Endothelial cell of hepatic sinusoid (primary cell): Measurements from ENCODE around the gene PCGF6.
"Not testable (repeated sequence)": the region's sequence is repeated elsewhere in the genome, so short reads cannot be mapped to it uniquely, and the experiment has no call there.

Experiments
- in situ Hi-C: cut with HindIII; loops from 2 replicates; pipeline ENCODE4 v1.10.0; 2017; ENCODE audit warnings: low sequenced_read_pairs

Gene PCGF6

GRCh38 chr10:103350517-103351260, at the start of gene PCGF6:
TSS of gene PCGF6 (minus strand) at chr10:103351140. CDS start at chr10:103351066, 74 bp downstream.
- in situ Hi-C loops: no loop called here

GRCh38 chr10:103397191-103397825, 46.4 kb upstream of the PCGF6 start:
- in situ Hi-C loops: no loop called here

- in situ Hi-C loops: no loop called here
Observed at GRCh38 chr10:103396789-103397087, 45.8 kb upstream of the PCGF6 start.

DNA sequence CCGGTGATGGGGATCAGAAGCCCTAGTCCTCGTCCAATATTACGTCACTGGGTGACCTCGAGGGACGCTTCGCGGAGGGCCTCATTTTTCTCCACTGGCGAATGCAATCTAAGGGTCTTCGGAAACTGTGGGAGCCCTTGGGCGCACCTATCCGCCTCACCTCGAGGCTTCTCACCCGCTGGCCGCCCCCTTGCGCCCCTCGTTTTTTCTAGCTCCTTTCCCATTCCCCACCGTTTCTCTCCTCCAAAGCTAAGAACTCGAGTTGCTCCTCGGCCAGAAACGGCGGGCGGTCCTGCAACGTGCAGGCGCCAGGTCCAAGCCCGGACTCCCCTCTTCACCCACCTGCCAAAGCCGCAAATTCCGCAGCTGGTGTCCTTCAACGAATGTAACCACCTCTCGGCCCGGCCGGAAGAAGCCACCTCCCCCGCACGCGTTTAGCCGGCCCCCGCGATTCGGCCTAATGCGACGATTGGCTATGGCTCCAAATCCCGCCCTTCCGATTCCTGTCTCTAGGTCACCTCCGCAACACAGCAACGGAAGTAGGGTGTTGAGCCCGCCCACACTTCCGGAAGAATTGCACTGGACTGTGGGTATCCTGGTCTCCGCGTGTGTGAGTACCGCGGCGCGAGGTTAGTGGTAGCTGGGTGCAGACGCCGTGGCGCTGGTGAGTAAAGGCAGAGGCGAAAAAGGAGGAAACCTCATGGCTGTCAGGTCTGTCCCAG, 45.3 kb upstream of the PCGF6 start, which contains the start of the genes ATP5MK and PDCD11:
Gene ATP5MK (minus strand): TSS at position 409 of the 722 bp plus-strand sequence. CDS start 4,018 bp downstream, outside the sequence.
Gene PDCD11 (plus strand): TSS at position 560 of the 722 bp plus-strand sequence. CDS start 1,801 bp downstream, outside the sequence.
- in situ Hi-C loops: no loop called here

GRCh38 chr10:103395754-103396066, 44.8 kb upstream of the PCGF6 start:
- in situ Hi-C loops: no loop called here

DNA sequence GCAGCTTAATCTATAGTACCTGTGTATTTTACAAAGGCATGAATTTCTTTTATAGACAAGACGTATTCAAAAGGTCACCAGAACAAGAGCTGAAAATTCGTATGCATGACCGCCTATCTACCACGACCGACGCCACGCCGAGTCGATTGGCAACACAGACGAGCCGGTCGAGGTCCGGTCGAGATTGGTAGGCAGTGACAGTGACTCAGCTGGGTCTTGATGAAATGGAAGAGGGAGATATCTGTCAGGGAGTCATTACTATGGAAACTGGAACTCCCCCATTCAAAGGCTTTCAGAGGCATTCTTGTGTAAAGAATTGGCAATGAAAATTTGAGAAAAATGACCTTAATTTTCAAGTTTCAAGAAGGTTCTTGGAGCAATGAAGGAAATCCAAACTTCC, 43.2 kb upstream of the PCGF6 start:
- in situ Hi-C loops: no loop called here

DNA sequence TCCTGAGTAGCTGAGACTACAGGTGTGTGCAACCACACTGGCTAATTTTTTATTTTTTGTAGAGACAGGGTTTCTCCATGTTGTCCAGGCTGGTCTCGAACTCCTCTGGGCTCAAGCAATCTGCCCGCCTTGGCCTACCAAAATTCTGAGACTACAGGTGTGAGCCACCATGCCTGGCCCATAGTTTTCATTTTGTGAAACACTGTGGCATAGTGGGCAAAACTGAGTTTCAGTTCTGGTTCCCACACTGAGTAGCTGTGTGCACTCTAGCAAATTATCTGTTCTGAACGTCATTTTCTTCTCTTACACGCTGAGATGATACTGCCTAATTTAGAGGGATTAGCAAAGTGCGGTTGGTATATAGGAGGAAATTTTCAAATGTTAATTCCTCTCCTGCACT, 31.8 kb upstream of the PCGF6 start:
- in situ Hi-C loops: no loop called here

DNA sequence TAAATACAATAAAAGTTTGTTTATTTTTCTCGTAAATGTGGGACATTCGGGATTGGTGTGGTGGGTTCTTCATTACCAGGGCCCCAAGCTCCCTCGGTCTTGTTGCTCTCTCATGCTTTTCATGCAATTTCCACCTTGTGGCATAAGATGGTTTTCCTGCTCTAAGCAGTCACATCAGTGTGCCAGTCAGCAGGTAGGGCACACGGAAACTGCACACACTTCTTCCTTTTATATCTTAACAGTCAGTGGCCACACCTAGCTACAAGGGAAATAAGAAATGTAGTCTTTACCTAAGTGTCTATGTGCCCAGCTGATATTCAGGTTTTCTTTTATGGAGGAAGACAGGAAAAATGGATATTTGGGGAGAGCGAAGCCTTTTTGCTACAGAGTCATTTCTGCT, 23.3 kb upstream of the PCGF6 start:
- in situ Hi-C loops: no loop called here

DNA sequence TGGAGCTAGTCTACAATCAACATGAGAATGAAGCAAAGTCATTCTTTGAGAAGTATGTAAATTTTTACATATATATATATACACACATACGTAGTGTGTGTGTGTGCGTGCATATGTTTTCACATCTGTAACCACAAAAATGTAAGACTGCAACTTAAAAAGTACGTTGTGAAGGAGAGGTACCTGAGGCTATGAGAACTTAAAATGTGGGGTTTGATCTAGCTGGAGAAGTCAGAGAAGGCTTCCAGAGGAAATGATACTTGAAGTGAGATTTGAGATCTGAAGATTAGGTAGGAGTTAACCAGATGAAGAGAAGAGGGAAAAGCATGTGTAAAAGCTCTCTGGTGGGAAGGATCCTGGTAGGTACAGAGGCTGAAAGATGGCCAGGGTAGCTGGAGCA, 22.6 kb upstream of the PCGF6 start:
- in situ Hi-C loops: no loop called here

GRCh38 chr10:103367782-103368518, 17.0 kb upstream of the PCGF6 start, which contains the start of gene TAF5:
TSS of gene TAF5 (plus strand) at chr10:103367976. CDS start at chr10:103367990, 14 bp downstream.
- in situ Hi-C loops: no loop called here

DNA sequence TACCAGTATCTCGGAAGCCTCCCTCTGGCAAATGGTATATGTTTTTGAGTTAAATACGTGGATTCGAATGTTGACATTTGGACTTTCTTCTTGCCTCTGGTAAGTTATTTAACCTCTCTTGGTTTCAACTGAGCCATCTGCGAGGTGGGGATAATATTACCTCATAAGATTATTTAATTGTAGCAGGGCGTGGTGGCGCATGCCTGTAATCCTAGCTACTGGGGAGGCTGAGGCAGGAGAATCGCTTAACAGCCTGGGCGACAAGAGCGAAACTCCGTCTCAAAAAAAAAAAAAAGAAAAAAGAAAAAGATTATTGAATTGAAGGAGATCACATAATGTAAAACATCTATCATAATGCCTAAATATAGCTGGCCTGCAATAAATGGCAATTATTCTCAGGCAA, 16.4 kb upstream of the PCGF6 start:
- in situ Hi-C loops: no loop called here

DNA sequence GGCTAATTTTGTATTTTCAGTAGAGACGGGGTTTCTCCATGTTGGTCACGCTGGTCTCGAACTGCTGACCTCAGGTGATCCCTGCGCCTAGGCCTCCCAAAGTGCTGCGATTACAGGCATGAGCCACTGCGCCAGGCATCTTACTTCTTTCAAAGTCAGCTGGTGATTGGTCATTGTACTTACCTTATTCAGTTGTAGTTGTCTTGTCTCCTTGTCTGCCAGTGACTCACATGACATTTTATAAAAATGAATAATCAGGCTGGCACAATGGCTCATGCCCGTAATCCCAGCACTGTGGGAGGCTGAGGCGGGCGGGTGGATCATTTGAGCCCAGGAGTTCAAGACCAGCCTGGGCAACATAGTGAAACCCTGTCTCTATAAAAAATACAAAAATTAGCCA, 9.9 kb upstream of the PCGF6 start:
- in situ Hi-C loops: not testable (repeated sequence)

GRCh38 chr10:103359493-103359892, 8.6 kb upstream of the PCGF6 start:
- in situ Hi-C loops: not testable (repeated sequence)

GRCh38 chr10:103355906-103356599, 5.1 kb upstream of the PCGF6 start:
- in situ Hi-C loops: no loop called here

GRCh38 chr10:103354567-103354966, 3.6 kb upstream of the PCGF6 start:
- in situ Hi-C loops: not testable (repeated sequence)

DNA sequence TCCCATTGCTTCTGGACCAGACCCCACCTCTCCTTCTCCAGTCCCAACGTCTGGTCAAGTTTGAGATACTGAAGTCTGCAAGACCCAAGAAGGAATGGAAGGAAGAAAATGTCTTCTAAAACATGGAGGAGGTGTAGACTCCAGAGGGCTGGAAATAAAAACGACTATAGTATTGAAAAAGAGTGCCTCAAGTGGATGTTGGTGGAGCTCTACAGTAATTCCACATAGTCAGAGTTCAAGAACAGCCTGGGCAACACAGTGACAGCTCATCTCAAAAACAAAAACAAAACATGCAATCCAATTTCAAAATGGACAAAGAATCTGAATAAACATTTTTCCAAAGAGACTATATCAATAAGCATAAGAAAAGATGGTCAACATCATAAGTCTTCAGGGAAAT, 2.3 kb upstream of the PCGF6 start:
- in situ Hi-C loops: no loop called here

- in situ Hi-C loops: no loop called here
Observed at GRCh38 chr10:103350175-103350516, 794 bp downstream of the PCGF6 start.

- in situ Hi-C loops: no loop called here
Observed at GRCh38 chr10:103336370-103336769, 14.6 kb downstream of the PCGF6 start.

- in situ Hi-C loops: no loop called here
Observed at GRCh38 chr10:103334567-103334966, 16.4 kb downstream of the PCGF6 start.

DNA sequence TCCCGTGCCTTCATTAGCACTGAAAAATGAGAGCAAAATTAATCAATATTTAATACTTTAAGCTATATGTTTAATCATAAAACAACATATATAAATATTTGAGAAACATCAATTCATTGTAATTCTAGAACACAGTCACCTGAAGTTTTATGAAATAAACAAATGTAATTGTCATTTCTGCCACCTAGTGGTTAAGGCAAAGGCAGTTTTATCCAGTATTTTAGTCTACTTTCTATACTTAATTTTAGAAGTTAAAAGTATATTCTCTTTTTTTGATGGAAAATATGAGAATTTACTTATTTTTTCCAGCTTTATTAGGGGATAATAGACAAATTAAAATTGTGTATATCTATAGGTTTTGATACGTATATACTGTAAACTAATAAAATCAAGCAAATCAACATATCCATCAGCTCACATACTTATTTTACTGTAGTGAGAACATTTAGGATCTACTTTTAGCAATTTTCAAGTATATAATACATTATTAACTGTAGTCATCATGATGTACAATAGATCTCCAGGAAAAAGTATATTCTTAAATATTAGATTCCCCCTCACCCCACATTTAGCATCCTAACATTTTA, 16.9 kb downstream of the PCGF6 start:
- in situ Hi-C loops: no loop called here
